GM18861 (cell line): Measurements from ENCODE around the gene PHF21B.
"Not testable (repeated sequence)": the region's sequence is repeated elsewhere in the genome, so short reads cannot be mapped to it uniquely, and the experiment has no call there.

Experiments
- ATAC-seq: cut with Tn5 transposase; IDR thresholded peaks from one replicate; pipeline ENCODE4 v1.9.1; 2021; ENCODE audit not compliant: unreplicated experiment

The PHF21B gene

GRCh38 chr22:44881624-44882023, 128.2 kb downstream of the PHF21B start:
- ATAC-seq = no peak

GRCh38 chr22:44880610-44881290, 129.1 kb downstream of the PHF21B start:
- ATAC-seq = no peak

- no peak for ATAC-seq
Measured at GRCh38 chr22:44879301-44879680, 130.5 kb downstream of the PHF21B start.

GRCh38 chr22:44878483-44879300, 131.1 kb downstream of the PHF21B start:
- ATAC-seq = no peak

GRCh38 chr22:44876921-44877320, 132.9 kb downstream of the PHF21B start:
- ATAC-seq = no peak

GRCh38 chr22:44871782-44872181, 138.0 kb downstream of the PHF21B start:
- ATAC-seq = no peak

GRCh38 chr22:44870021-44870420, 139.8 kb downstream of the PHF21B start:
- no peak for ATAC-seq

GRCh38 chr22:44869196-44869595, 140.6 kb downstream of the PHF21B start:
- no peak for ATAC-seq

- no peak for ATAC-seq
Measured at GRCh38 chr22:44865193-44866057, 144.4 kb downstream of the PHF21B start.

GRCh38 chr22:44862981-44863860, 146.6 kb downstream of the PHF21B start:
- no peak for ATAC-seq

GRCh38 chr22:44862281-44862680, 147.5 kb downstream of the PHF21B start:
- no peak for ATAC-seq

GRCh38 chr22:44861245-44861644, 148.6 kb downstream of the PHF21B start:
- ATAC-seq = no peak

GRCh38 chr22:44860311-44860710, 149.5 kb downstream of the PHF21B start:
- ATAC-seq = no peak

GRCh38 chr22:44859641-44860040, 150.2 kb downstream of the PHF21B start:
- ATAC-seq = no peak

- ATAC-seq = not testable (repeated sequence)
Measured at GRCh38 chr22:44858819-44859218, 151.0 kb downstream of the PHF21B start.

GRCh38 chr22:44855855-44856254, 153.9 kb downstream of the PHF21B start:
- ATAC-seq = no peak

- not testable (repeated sequence) for ATAC-seq
Measured at GRCh38 chr22:44854641-44855040, 155.2 kb downstream of the PHF21B start.

- no peak for ATAC-seq
Measured at GRCh38 chr22:44850946-44851345, 158.9 kb downstream of the PHF21B start.

- no peak for ATAC-seq
Measured at GRCh38 chr22:44848791-44849420, 160.9 kb downstream of the PHF21B start.

GRCh38 chr22:44848296-44848741, 161.5 kb downstream of the PHF21B start:
- no peak for ATAC-seq
